Mucosa of rectum (tissue), 2 donors: Measurements from ENCODE around the gene INTS7.
"Not testable (repeated sequence)": the region's sequence is repeated elsewhere in the genome, so short reads cannot be mapped to it uniquely, and the experiment has no call there.

Experiments
- H3K27ac ChIP-seq, 2 donors: one replicate each; pipeline ENCODE4 v1.7.0; 2013; ENCODE audit warnings: inconsistent platforms in 2 of 2, low read depth in 2 of 2, low read length in 2 of 2
- H3K27me3 ChIP-seq, 2 donors: one replicate each; pipeline ENCODE4 v1.7.0; 2013; ENCODE audit warnings: low read length in 2 of 2; ENCODE audit not compliant: control insufficient read depth in 2 of 2, insufficient read depth in 2 of 2
- H3K36me3 ChIP-seq, 2 donors: one replicate each; pipeline ENCODE4 v1.7.0; 2013; ENCODE audit warnings: low read length in 2 of 2; ENCODE audit not compliant: control insufficient read depth in 2 of 2, insufficient read depth in 2 of 2
- H3K4me1 ChIP-seq, 2 donors: one replicate each; pipeline ENCODE4 v1.7.0; 2013; ENCODE audit warnings: low read length in 2 of 2, mild to moderate bottlenecking in 1 of 2; ENCODE audit not compliant: control insufficient read depth in 2 of 2, insufficient read depth in 2 of 2
- H3K4me3 ChIP-seq, 2 donors: one replicate each; pipeline ENCODE4 v1.7.0; 2013; ENCODE audit warnings: low read length in 2 of 2
- H3K9ac ChIP-seq, 2 donors: one replicate each; pipeline ENCODE4 v1.7.0; 2013; ENCODE audit warnings: low read length in 2 of 2, low read depth in 1 of 2, mild to moderate bottlenecking in 1 of 2
- H3K9me3 ChIP-seq, 2 donors: one replicate each; pipeline ENCODE4 v1.7.0; 2013; ENCODE audit warnings: low read length in 2 of 2; ENCODE audit not compliant: control insufficient read depth in 2 of 2
- donor health status: healthy.
- donor health status: Normal muscosa, but diverticular disease.

The INTS7 gene

GRCh38 chr1:211953543-211953942 is 81.8 kb downstream of the INTS7 start:
- not testable (repeated sequence) for H3K4me1 ChIP-seq, H3K9me3 ChIP-seq, H3K27me3 ChIP-seq, H3K27ac ChIP-seq, H3K36me3 ChIP-seq, H3K9ac ChIP-seq, H3K4me3 ChIP-seq

GRCh38 chr1:211952299-211952698 is 83.1 kb downstream of the INTS7 start:
- Histone ChIP-seq H3K4me3 (no peak overlapping the region), H3K9ac (no peak overlapping the region), H3K27ac (no peak overlapping the region), H3K9me3 (no peaks in the 10 kb centered on the region), H3K4me1 (peaks cover 0 to 4% of the 10 kb centered on the region in 2 donors), H3K27me3 (no peaks in the 10 kb centered on the region), H3K36me3 (peaks cover 0 to 3% of the 10 kb centered on the region in 2 donors)

GRCh38 chr1:211951856-211952255 is 83.5 kb downstream of the INTS7 start:
- H3K36me3 ChIP-seq, result peaks cover 0 to 2% of the 10 kb centered on the region in 2 donors
- no peak overlapping the region for H3K9ac ChIP-seq
- H3K4me3 ChIP-seq, result no peak overlapping the region
- H3K4me1 ChIP-seq, result peaks cover 0 to 4% of the 10 kb centered on the region in 2 donors
- H3K27me3 ChIP-seq, result no peaks in the 10 kb centered on the region
- no peak overlapping the region for H3K27ac ChIP-seq
- no peaks in the 10 kb centered on the region for H3K9me3 ChIP-seq

GRCh38 chr1:211948377-211948776 is 87.0 kb downstream of the INTS7 start:
- Histone ChIP-seq H3K27ac (no peak overlapping the region), H3K4me3 (no peak overlapping the region), H3K9me3 (no peaks in the 10 kb centered on the region), H3K9ac (no peak overlapping the region), H3K36me3 (peaks cover 0 to 8% of the 10 kb centered on the region in 2 donors), H3K4me1 (peaks cover 0 to 4% of the 10 kb centered on the region in 2 donors), H3K27me3 (no peaks in the 10 kb centered on the region)

GRCh38 chr1:211947396-211948295 is 87.7 kb downstream of the INTS7 start:
- Histone ChIP-seq H3K36me3 (peaks cover 0 to 8% of the 10 kb centered on the region in 2 donors), H3K27ac (no peak overlapping the region), H3K4me1 (peaks cover 0 to 8% of the 10 kb centered on the region in 2 donors), H3K4me3 (no peak overlapping the region), H3K9ac (no peak overlapping the region), H3K27me3 (no peaks in the 10 kb centered on the region), H3K9me3 (no peaks in the 10 kb centered on the region)

GRCh38 chr1:211944733-211945500 is 90.4 kb downstream of the INTS7 start:
- Histone ChIP-seq H3K4me3 (no peak overlapping the region), H3K9me3 (no peaks in the 10 kb centered on the region), H3K27me3 (no peaks in the 10 kb centered on the region), H3K36me3 (peaks cover 0 to 8% of the 10 kb centered on the region in 2 donors), H3K27ac (no peak overlapping the region), H3K4me1 (peaks cover 0 to 5% of the 10 kb centered on the region in 2 donors), H3K9ac (no peak overlapping the region)

GRCh38 chr1:211942583-211942982 is 92.8 kb downstream of the INTS7 start:
- Histone ChIP-seq H3K27me3 (no peaks in the 10 kb centered on the region), H3K9me3 (no peaks in the 10 kb centered on the region), H3K27ac (no peak overlapping the region), H3K36me3 (peaks cover 0 to 8% of the 10 kb centered on the region in 2 donors), H3K4me1 (peaks cover 3 to 7% of the 10 kb centered on the region in 2 donors), H3K9ac (no peak overlapping the region), H3K4me3 (no peak overlapping the region)

- Histone ChIP-seq H3K4me3 (no peak overlapping the region), H3K9me3 (no peaks in the 10 kb centered on the region), H3K9ac (no peak overlapping the region), H3K27ac (no peak overlapping the region), H3K27me3 (no peaks in the 10 kb centered on the region), H3K36me3 (peaks cover 0 to 6% of the 10 kb centered on the region in 2 donors), H3K4me1 (peaks cover 3 to 7% of the 10 kb centered on the region in 2 donors)
Measured at GRCh38 chr1:211939876-211940468, 95.4 kb downstream of the INTS7 start.

GRCh38 chr1:211938561-211938997 is 96.8 kb downstream of the INTS7 start:
- H3K9ac ChIP-seq, result peak overlapping the region; percentile 48
- H3K36me3 ChIP-seq, result peaks cover 0 to 3% of the 10 kb centered on the region in 2 donors
- no peaks in the 10 kb centered on the region for H3K9me3 ChIP-seq
- H3K27ac ChIP-seq, result peak overlapping the region in 1 of 2 donors; percentile 28
- peaks cover 3 to 7% of the 10 kb centered on the region in 2 donors for H3K4me1 ChIP-seq
- H3K4me3 ChIP-seq, result peak overlapping the region; percentile 51 to 64
- no peaks in the 10 kb centered on the region for H3K27me3 ChIP-seq

GRCh38 chr1:211937422-211937821 is 97.9 kb downstream of the INTS7 start:
- H3K9ac ChIP-seq, H3K36me3 ChIP-seq: not testable (repeated sequence)

More at GRCh38 chr1:211937422-211937821, 97.9 kb downstream of the INTS7 start:
- H3K4me1 ChIP-seq, H3K27ac ChIP-seq, H3K4me3 ChIP-seq, H3K27me3 ChIP-seq, H3K9me3 ChIP-seq: not testable (repeated sequence)
